Breast epithelium (tissue), 3 donors: Measurements from ENCODE around the gene BMP10.

Source experiments
- POLR2AphosphoS5 ChIP-seq, 3 donors: sonication (generic); formaldehyde crosslinking; IDR thresholded peaks; one replicate each; pipeline ENCODE4 v1.6.1; 2017; ENCODE audit warnings: antibody characterized with exemption in 3 of 3
- TF ChIP-seq, protein P1 (sequence below), 3 donors: fragments of 450-650 bp; IDR thresholded peaks; one replicate each; pipeline ENCODE4 v1.5.1; 2016 to 2017; ENCODE audit warnings: antibody characterized with exemption in 3 of 3, mild to moderate bottlenecking in 3 of 3, moderate library complexity in 3 of 3

DNA sequence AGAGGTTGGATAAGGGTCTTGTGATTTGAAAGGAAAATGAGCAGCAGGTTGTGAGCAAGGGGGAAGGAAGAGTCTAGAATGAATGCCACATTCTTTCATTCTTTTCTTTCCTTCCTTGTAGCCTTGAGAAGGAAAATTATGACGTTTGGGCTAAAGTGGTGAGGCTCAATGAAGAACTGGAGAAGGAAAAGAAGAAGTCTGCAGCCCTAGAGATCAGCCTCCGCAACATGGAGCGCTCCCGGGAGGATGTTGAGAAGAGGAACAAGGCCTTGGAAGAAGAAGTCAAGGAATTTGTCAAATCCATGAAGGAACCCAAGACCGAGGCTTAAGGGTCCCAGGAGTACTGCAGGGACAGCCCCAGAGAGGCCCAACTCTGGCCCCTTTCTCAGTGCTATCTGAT, 45.3 kb downstream of the BMP10 start:
- TF ChIP-seq POLR2AphosphoS5 (IDR thresholded peaks at IDR 0.05), result no peak
- TF ChIP-seq, protein P1, sequence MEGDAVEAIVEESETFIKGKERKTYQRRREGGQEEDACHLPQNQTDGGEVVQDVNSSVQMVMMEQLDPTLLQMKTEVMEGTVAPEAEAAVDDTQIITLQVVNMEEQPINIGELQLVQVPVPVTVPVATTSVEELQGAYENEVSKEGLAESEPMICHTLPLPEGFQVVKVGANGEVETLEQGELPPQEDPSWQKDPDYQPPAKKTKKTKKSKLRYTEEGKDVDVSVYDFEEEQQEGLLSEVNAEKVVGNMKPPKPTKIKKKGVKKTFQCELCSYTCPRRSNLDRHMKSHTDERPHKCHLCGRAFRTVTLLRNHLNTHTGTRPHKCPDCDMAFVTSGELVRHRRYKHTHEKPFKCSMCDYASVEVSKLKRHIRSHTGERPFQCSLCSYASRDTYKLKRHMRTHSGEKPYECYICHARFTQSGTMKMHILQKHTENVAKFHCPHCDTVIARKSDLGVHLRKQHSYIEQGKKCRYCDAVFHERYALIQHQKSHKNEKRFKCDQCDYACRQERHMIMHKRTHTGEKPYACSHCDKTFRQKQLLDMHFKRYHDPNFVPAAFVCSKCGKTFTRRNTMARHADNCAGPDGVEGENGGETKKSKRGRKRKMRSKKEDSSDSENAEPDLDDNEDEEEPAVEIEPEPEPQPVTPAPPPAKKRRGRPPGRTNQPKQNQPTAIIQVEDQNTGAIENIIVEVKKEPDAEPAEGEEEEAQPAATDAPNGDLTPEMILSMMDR (IDR thresholded peaks at IDR 0.05), result no peak
